Measurements from ENCODE around the gene GPR146.

Gene GPR146

GRCh38 chr7:1090686-1091643, 46.6 kb downstream of the GPR146 start:
- peaks cover 7% of the 10 kb centered on the region for H3K4me1 Mint-ChIP-seq (ENCODE audit: low read depth)
- no peak overlapping the region for H3K4me3 Mint-ChIP-seq
- H3K36me3 Mint-ChIP-seq (ENCODE audit: low read depth), result no peaks in the 10 kb centered on the region
- peaks cover 3% of the 10 kb centered on the region for H3K27me3 Mint-ChIP-seq (ENCODE audit: low read depth)
- H3K27ac Mint-ChIP-seq, result no peak overlapping the region
- no peaks in the 10 kb centered on the region for H3K9me3 Mint-ChIP-seq

- H3K4me1 Mint-ChIP-seq (ENCODE audit: low read depth), result peaks cover 7% of the 10 kb centered on the region
- H3K4me3 Mint-ChIP-seq, result no peak overlapping the region
- H3K36me3 Mint-ChIP-seq (ENCODE audit: low read depth), result no peaks in the 10 kb centered on the region
- H3K27me3 Mint-ChIP-seq (ENCODE audit: low read depth), result peaks cover 3% of the 10 kb centered on the region
- no peak overlapping the region for H3K27ac Mint-ChIP-seq
- H3K9me3 Mint-ChIP-seq, result no peaks in the 10 kb centered on the region
Observed at GRCh38 chr7:1091644-1092027, 47.3 kb downstream of the GPR146 start.

- peaks cover 3% of the 10 kb centered on the region for H3K4me1 Mint-ChIP-seq (ENCODE audit: low read depth)
- H3K4me3 Mint-ChIP-seq, result no peak overlapping the region
- no peaks in the 10 kb centered on the region for H3K27me3 Mint-ChIP-seq (ENCODE audit: low read depth)
- no peaks in the 10 kb centered on the region for H3K36me3 Mint-ChIP-seq (ENCODE audit: low read depth)
- H3K27ac Mint-ChIP-seq, result no peak overlapping the region
- no peaks in the 10 kb centered on the region for H3K9me3 Mint-ChIP-seq
Observed at GRCh38 chr7:1092161-1092632, 47.9 kb downstream of the GPR146 start.

- peaks cover under 1% of the 10 kb centered on the region for H3K9me3 Mint-ChIP-seq
- H3K4me1 Mint-ChIP-seq (ENCODE audit: low read depth), result peaks cover 3% of the 10 kb centered on the region
- H3K27me3 Mint-ChIP-seq (ENCODE audit: low read depth), result no peaks in the 10 kb centered on the region
- no peaks in the 10 kb centered on the region for H3K36me3 Mint-ChIP-seq (ENCODE audit: low read depth)
- H3K27ac Mint-ChIP-seq, result no peak overlapping the region
- H3K4me3 Mint-ChIP-seq, result no peak overlapping the region
Observed at GRCh38 chr7:1092806-1093501, 48.6 kb downstream of the GPR146 start.

- no peaks in the 10 kb centered on the region for H3K36me3 Mint-ChIP-seq (ENCODE audit: low read depth)
- H3K4me3 Mint-ChIP-seq, result no peak overlapping the region
- no peaks in the 10 kb centered on the region for H3K27me3 Mint-ChIP-seq (ENCODE audit: low read depth)
- peaks cover 3% of the 10 kb centered on the region for H3K4me1 Mint-ChIP-seq (ENCODE audit: low read depth)
- H3K9me3 Mint-ChIP-seq, result peaks cover 4% of the 10 kb centered on the region
- H3K27ac Mint-ChIP-seq, result no peak overlapping the region
Observed at GRCh38 chr7:1093502-1093843, 49.1 kb downstream of the GPR146 start.

- Mint-ChIP-seq H3K27me3 (ENCODE audit: low read depth) (no peaks in the 10 kb centered on the region), H3K9me3 (peaks cover 4% of the 10 kb centered on the region), H3K36me3 (ENCODE audit: low read depth) (no peaks in the 10 kb centered on the region), H3K4me1 (ENCODE audit: low read depth) (peaks cover 3% of the 10 kb centered on the region), H3K4me3 (no peak overlapping the region), H3K27ac (no peak overlapping the region)
Observed at GRCh38 chr7:1093916-1094508, 49.7 kb downstream of the GPR146 start.

GRCh38 chr7:1094870-1095269, 50.5 kb downstream of the GPR146 start:
- H3K4me1 Mint-ChIP-seq (ENCODE audit: low read depth), result peaks cover 3% of the 10 kb centered on the region
- H3K27ac Mint-ChIP-seq, result no peak overlapping the region
- H3K9me3 Mint-ChIP-seq, result peaks cover 4% of the 10 kb centered on the region
- no peaks in the 10 kb centered on the region for H3K27me3 Mint-ChIP-seq (ENCODE audit: low read depth)
- H3K4me3 Mint-ChIP-seq, result no peak overlapping the region
- H3K36me3 Mint-ChIP-seq (ENCODE audit: low read depth), result no peaks in the 10 kb centered on the region

GRCh38 chr7:1095621-1096155, 51.3 kb downstream of the GPR146 start:
- Mint-ChIP-seq H3K4me1 (ENCODE audit: low read depth) (peaks cover 3% of the 10 kb centered on the region), H3K36me3 (ENCODE audit: low read depth) (no peaks in the 10 kb centered on the region), H3K27me3 (ENCODE audit: low read depth) (no peaks in the 10 kb centered on the region), H3K4me3 (no peak overlapping the region), H3K9me3 (peaks cover 4% of the 10 kb centered on the region), H3K27ac (no peak overlapping the region)

GRCh38 chr7:1096156-1097119, 52.1 kb downstream of the GPR146 start:
- Mint-ChIP-seq H3K36me3 (ENCODE audit: low read depth) (no peaks in the 10 kb centered on the region), H3K27me3 (ENCODE audit: low read depth) (no peaks in the 10 kb centered on the region), H3K27ac (no peak overlapping the region), H3K4me3 (no peak overlapping the region), H3K9me3 (peaks cover 4% of the 10 kb centered on the region), H3K4me1 (ENCODE audit: low read depth) (peaks cover 3% of the 10 kb centered on the region)

GRCh38 chr7:1097120-1097504, 52.8 kb downstream of the GPR146 start:
- Mint-ChIP-seq H3K4me1 (ENCODE audit: low read depth) (peaks cover 3% of the 10 kb centered on the region), H3K27ac (no peak overlapping the region), H3K36me3 (ENCODE audit: low read depth) (no peaks in the 10 kb centered on the region), H3K27me3 (ENCODE audit: low read depth) (no peaks in the 10 kb centered on the region), H3K9me3 (peaks cover 4% of the 10 kb centered on the region), H3K4me3 (no peak overlapping the region)

- no peak overlapping the region for H3K4me3 Mint-ChIP-seq
- peaks cover 4% of the 10 kb centered on the region for H3K9me3 Mint-ChIP-seq
- peaks cover 8% of the 10 kb centered on the region for H3K4me1 Mint-ChIP-seq (ENCODE audit: low read depth)
- no peaks in the 10 kb centered on the region for H3K36me3 Mint-ChIP-seq (ENCODE audit: low read depth)
- H3K27me3 Mint-ChIP-seq (ENCODE audit: low read depth), result no peaks in the 10 kb centered on the region
- H3K27ac Mint-ChIP-seq, result no peak overlapping the region
Observed at GRCh38 chr7:1098243-1099153, 54.2 kb downstream of the GPR146 start.

- Mint-ChIP-seq H3K27me3 (ENCODE audit: low read depth) (no peaks in the 10 kb centered on the region), H3K9me3 (peaks cover 4% of the 10 kb centered on the region), H3K4me3 (no peak overlapping the region), H3K36me3 (ENCODE audit: low read depth) (no peaks in the 10 kb centered on the region), H3K27ac (no peak overlapping the region), H3K4me1 (ENCODE audit: low read depth) (peaks cover 10% of the 10 kb centered on the region)
Observed at GRCh38 chr7:1099154-1099542, 54.8 kb downstream of the GPR146 start.

- peaks cover 8% of the 10 kb centered on the region for H3K4me1 Mint-ChIP-seq (ENCODE audit: low read depth)
- H3K36me3 Mint-ChIP-seq (ENCODE audit: low read depth), result no peaks in the 10 kb centered on the region
- H3K9me3 Mint-ChIP-seq, result peaks cover 4% of the 10 kb centered on the region
- no peak overlapping the region for H3K4me3 Mint-ChIP-seq
- no peak overlapping the region for H3K27ac Mint-ChIP-seq
- no peaks in the 10 kb centered on the region for H3K27me3 Mint-ChIP-seq (ENCODE audit: low read depth)
Observed at GRCh38 chr7:1099637-1100036, 55.3 kb downstream of the GPR146 start.
